Thoracic aorta (tissue), 2 donors: ENCODE data around the gene FAM78A. TPM values are rescaled to one million over a fixed set of nuclear protein-coding genes. Genes with fewer than 3 reads are reported as not detected.

ENCODE experiments used
- ATAC-seq: fragments of 150-250 bp; one replicate; pipeline ENCODE4 v1.8.0; 2017; ENCODE audit warnings: low read depth; ENCODE audit not compliant: insufficient number of reproducible peaks, low FRiP score
- DNase-seq: peaks from one replicate; pipeline ENCODE4 v3.0.0-alpha.2; 2020; ENCODE audit warnings: low spot score
- H3K27ac ChIP-seq, 2 donors: fragments of 200-600 bp; sonication (generic); 1 replicate in 1 of 2; 2 replicates in 1 of 2; pipeline ENCODE4 v1.5.1; 2016; ENCODE audit warnings: mild to moderate bottlenecking in 2 of 2, moderate library complexity in 2 of 2
- H3K27me3 ChIP-seq: fragments of 200-600 bp; sonication (generic); replicated peaks from 2 replicates; pipeline ENCODE4 v1.6.0; 2016; ENCODE audit warnings: mild to moderate bottlenecking; ENCODE audit not compliant: insufficient read depth
- H3K36me3 ChIP-seq: fragments of 200-600 bp; sonication (generic); one replicate; pipeline ENCODE4 v1.5.1; 2016
- H3K4me1 ChIP-seq, 2 donors: fragments of 200-600 bp; sonication (generic); 1 replicate in 1 of 2; 2 replicates in 1 of 2; pipeline versions ENCODE4 v1.5.1 to v1.6.0; 2016; ENCODE audit warnings: low read depth in 2 of 2, mild to moderate bottlenecking in 1 of 2; ENCODE audit not compliant: control insufficient read depth in 1 of 2
- H3K4me3 ChIP-seq: fragments of 200-600 bp; sonication (generic); 2 replicates; pipeline ENCODE4 v1.5.1; 2016; ENCODE audit warnings: mild to moderate bottlenecking
- H3K9me3 ChIP-seq: fragments of 200-600 bp; sonication (generic); 2 replicates; pipeline ENCODE4 v1.5.1; 2016
- CTCF ChIP-seq: fragments of 200-600 bp; sonication (generic); IDR thresholded peaks from one replicate; pipeline ENCODE4 v1.5.1; 2019; ENCODE audit warnings: antibody characterized with exemption
- total RNA-seq, 2 donors: library from RNA; depleted of rRNA; stranded (reverse); fragments of >200 nt; gene quantifications; one replicate each; pipeline versions ENCODE4 v1.1.0 to v1.2.3, GENCODE V29; 2016

The FAM78A gene
- total RNA-seq, 2 donors from 2014 or later, result 5.0 to 5.7 TPM

GRCh38 chr9:131306397-131307004, 30.2 kb upstream of the FAM78A start:
- H3K4me3 ChIP-seq, result no peak overlapping the region
- H3K27me3 ChIP-seq, result no peaks in the 10 kb centered on the region
- TF ChIP-seq CTCF, result no peak
- no peaks in the 10 kb centered on the region for H3K4me1 ChIP-seq
- H3K9me3 ChIP-seq, result no peaks in the 10 kb centered on the region
- DNase-seq (no peak), ATAC-seq (no peak)
- H3K27ac ChIP-seq, result no peak overlapping the region
- no peaks in the 10 kb centered on the region for H3K36me3 ChIP-seq

GRCh38 chr9:131304676-131305355, 28.5 kb upstream of the FAM78A start:
- no peak for TF ChIP-seq CTCF
- DNase-seq (no peak), ATAC-seq (no peak)
- Histone ChIP-seq H3K36me3 (no peaks in the 10 kb centered on the region), H3K27ac (no peak overlapping the region), H3K4me1 (no peaks in the 10 kb centered on the region), H3K27me3 (no peaks in the 10 kb centered on the region), H3K9me3 (no peaks in the 10 kb centered on the region), H3K4me3 (no peak overlapping the region)

GRCh38 chr9:131303381-131304321, 27.3 kb upstream of the FAM78A start:
- ATAC-seq (no peak), DNase-seq (no peak)
- no peaks in the 10 kb centered on the region for H3K27me3 ChIP-seq
- H3K9me3 ChIP-seq, result no peaks in the 10 kb centered on the region
- H3K4me1 ChIP-seq, result no peaks in the 10 kb centered on the region
- H3K4me3 ChIP-seq, result no peak overlapping the region
- no peaks in the 10 kb centered on the region for H3K36me3 ChIP-seq
- TF ChIP-seq CTCF, result no peak
- no peak overlapping the region for H3K27ac ChIP-seq

GRCh38 chr9:131302244-131303075, 26.1 kb upstream of the FAM78A start:
- ATAC-seq (no peak), DNase-seq (no peak)
- Histone ChIP-seq H3K4me1 (no peaks in the 10 kb centered on the region), H3K27me3 (no peaks in the 10 kb centered on the region), H3K9me3 (no peaks in the 10 kb centered on the region), H3K36me3 (no peaks in the 10 kb centered on the region), H3K4me3 (no peak overlapping the region), H3K27ac (no peak overlapping the region)
- TF ChIP-seq CTCF, result no peak
